DMS79 treated with DMSO at 0.1 percent for 48 hours (cell line): ENCODE measurements around the gene MSLN.
"Not testable (repeated sequence)": the region's sequence is repeated elsewhere in the genome, so short reads cannot be mapped to it uniquely, and the experiment has no call there.

Experiments
- DNase-seq: peaks from one replicate; lab custom pipeline; 2025; lab: John Stamatoyannopoulos, UW

MSLN gene

GRCh38 chr16:735982-736453 is 24.5 kb upstream of the MSLN start:
- DNase-seq, result no peak

DNA sequence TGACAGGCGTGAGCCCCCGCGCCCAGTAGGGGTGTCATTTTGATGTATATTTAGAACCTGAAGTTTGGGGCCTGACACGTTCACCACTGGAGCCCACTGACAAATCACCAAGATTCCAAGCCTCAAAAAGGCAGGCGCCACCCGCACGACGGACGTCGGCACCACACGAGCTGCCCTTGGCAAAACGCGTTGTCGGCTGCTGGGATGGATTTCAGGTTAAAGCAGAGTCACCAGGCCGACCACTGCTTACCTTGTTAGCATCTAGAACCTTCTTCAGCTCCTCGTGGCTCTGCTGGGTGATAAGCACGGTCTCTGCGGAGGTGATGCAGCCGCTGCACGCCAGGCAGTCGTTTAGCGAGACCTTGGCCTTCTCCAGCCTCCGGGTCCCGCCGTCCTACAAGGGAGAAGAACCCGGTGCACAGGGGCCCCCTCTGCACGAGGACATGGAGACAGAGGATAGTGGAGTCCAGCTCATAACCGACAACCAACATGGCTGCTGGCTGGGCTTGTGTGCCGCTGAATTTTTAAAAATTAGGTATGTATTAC is 23.5 kb upstream of the MSLN start:
- no peak for DNase-seq

DNA sequence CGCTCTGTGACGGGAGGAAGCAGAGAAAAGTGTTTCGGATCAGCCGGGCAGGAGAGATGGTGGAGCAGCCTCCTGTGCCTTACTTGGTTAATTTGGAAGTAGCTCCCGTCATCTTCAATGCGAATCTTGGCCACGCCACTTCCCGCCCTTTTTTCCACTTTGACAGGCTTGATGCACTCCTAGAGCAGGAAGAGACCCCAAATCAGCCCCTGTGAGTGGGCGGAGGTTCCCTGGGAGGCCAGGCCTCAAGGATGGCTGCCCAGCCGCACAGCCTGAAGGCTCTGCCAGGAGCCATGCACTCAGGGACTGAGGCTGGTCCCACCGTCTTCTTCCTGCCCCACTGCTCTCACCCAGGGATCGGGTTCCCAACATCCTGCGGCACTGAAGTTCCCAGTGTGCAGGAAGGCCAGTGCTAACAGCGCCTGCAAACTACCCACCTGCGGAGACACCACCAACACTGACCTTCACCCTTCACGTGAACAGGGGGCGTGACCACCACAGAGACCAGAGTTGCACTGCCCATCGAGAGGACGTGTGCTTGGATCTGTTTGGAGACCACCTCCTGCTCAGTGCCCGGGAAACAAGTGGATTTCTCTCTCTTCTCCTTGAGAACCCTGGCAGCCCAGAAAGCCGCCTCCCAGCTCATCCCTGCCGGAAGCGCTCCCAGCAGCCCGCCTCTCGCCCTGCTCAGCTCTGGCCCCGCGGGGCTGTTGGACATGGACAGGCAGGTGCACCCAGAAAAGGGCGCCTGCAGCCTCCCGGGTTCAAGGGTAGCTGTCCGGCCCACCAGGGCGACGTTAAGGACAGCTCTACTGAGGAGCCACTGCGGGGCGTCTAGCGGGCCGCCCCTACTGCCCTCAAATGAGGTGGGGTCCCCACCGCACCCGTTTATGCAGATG is 20.7 kb upstream of the MSLN start:
- no peak for DNase-seq

- DNase-seq, result no peak
Measured at GRCh38 chr16:740459-740763, 20.1 kb upstream of the MSLN start.

- peak; percentile 74 for DNase-seq
Measured at GRCh38 chr16:740764-741505, 19.6 kb upstream of the MSLN start, which contains the start of gene CIAO3. TSS of gene CIAO3 (minus strand) at chr16:740997. CDS start at chr16:740985, 12 bp downstream.

DNA sequence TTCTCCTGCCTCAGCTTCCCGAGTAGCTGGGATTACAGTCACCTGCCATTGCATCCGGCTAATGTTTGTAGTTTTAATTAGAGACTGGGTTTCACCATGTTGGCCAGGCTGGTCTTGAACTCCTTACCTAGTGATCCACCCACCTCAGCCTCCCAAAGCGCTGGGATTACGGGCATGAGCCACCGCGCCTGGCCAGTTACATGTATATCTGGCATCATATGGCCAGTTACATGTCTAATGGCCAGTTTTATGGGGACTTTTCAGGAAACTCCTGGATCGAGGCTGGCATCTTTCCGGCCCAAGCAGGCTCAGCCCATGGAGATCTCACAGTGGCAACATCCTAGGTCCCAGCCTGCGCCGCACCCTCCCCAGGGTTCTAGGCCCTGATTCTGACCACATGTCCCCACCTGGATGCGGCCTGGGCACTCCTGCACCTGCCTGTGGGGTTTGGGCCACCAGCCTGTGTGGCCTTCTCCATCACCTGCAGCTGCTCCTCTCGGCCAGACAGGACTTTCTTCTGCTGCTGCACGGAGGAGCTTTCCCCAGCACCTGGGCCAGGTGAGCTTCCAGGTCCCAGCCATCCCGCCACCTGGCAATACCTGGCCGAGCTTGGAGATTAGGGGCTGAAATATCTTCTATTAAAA is 18.4 kb upstream of the MSLN start:
- DNase-seq, result no peak

DNA sequence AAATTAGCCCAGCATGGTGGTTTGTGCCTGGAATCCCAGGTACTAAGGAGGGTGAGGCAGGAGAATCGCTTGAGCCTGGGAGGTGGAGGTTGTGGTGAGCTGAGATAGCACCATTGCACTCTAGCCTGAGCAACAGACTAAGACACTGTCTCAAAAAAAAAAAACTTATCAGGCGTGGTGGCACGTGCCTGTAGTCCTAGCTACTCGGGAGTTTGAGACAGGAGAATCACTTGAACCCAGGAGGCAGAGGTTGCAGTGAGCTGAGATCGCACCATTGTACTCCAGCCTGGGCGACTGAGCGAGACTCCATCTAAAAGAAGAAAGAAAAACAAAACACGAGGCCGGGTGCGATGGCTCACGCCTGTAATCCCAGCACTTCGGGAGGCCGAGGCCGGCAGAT is 17.6 kb upstream of the MSLN start:
- DNase-seq, result not testable (repeated sequence)

- no peak for DNase-seq
Measured at GRCh38 chr16:743794-744500, 16.6 kb upstream of the MSLN start.

DNA sequence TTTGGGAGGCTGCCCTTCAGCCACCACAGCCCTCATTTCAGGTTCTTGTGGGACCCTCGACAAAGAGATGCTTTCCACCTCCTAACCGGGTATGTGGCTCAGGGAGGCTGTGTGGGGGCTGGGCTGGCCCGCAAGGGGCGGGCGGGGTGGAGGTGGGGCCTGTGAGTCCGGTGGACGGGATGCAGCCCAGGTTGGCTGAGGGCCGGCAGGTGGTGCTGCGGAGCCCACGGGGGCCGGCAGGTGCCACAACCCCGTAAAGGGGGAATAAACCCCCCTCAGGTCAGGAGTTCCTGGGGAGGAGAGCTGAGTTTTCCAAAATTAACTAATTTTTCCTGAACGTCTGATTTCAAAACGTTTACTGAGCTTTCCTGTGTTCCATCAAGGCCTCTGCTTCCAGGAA is 14.8 kb upstream of the MSLN start:
- no peak for DNase-seq

- DNase-seq, result no peak
Measured at GRCh38 chr16:746637-747036, 13.9 kb upstream of the MSLN start.

DNA sequence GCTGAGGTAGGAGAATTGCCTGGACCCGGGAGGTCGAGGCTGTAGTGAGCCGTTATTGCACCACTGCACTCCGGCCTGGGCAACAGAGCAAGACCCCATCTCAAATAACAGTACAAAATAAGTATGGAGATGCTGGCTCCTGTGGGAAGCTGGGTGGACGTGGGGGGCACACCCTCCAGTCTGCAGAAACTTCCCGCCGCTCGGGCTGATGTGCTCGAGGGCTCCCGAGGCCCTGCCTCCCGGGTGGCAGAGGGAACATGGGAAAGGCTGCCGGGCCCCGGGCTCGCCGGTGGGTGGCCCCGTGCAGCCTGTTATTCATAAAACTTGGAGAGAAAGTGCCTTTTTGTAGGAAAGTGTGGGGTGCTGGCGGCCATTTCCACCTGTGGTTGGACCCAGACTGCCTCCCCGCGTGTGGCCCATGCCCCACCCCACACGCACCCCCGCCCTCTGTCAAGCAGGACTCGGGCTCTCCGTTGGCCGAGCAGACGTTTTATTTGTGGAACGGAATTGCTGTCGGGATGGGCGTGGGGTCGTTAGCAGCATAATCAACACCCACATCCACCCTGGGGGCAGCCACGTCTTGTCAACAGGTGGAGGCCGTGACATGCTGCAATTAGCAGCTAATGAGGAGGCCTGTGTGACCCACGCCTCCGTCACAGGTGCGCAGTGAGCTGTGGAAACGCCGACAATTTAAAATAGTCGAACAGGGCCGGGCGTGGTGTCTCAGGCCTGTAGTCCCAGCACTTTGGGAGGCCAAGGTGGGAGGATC is 12.4 kb upstream of the MSLN start:
- no peak for DNase-seq

DNA sequence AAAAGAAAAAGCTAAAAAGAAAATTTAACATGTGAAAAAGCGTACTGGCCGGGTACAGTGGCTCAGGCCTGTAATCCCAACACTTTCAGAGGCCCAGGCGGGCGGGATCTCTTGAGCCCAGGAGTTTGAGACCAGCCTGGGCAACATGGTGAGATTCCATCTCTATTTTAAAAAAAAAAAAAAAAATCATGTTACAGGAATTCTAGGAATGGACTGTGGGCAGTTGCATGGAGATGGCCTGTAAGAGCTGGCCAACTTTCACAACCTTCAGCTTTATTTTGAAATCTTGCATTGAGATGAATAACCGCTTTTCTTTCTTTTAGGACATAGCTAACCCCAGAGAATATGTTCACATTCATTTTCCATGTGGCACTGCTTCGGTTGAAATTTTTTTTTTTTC is 11.5 kb upstream of the MSLN start:
- DNase-seq, result no peak

- DNase-seq, result no peak
Measured at GRCh38 chr16:750485-750884, 10.0 kb upstream of the MSLN start.

- DNase-seq, result no peak
Measured at GRCh38 chr16:751152-752006, 9.2 kb upstream of the MSLN start.

DNA sequence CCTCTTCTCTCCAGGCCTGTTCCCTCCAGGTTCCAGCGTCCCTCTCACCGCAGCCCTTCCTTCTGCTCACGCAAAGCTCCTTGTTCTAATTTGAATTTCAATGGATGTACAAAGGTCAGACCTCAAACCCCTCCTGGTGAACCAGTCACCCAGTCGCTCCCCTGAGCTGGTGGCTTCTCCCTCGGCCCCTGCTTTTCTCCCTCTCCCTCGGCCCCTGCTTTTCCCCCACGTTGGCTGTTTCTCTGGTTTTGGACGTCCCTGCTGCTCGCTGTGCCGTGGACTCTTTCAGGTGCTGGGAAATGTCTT is 8.6 kb upstream of the MSLN start:
- DNase-seq, result no peak

DNA sequence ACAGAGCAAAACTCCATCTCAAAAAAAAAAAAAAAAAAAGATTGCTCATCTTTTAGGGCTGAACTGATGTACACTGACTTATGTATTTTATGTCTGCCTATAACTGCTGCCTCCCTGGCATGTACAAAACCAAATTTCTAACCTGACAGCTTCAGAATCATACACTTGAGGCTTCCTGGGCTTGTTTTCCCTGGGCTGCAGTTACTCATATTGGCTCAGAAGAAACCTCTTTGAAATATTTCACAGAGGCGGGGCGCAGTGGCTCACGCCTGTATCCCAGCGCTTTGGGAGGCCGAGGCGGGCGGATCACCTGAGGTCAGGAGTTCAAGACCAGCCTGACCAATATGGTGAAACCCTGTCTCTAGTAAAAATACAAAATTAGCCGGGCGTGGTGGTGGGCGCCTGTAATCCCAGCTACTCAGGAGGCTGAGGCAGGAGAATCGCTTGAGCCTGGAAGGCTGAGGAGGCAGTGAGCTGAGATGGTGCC is 6.4 kb upstream of the MSLN start:
- not testable (repeated sequence) for DNase-seq

DNA sequence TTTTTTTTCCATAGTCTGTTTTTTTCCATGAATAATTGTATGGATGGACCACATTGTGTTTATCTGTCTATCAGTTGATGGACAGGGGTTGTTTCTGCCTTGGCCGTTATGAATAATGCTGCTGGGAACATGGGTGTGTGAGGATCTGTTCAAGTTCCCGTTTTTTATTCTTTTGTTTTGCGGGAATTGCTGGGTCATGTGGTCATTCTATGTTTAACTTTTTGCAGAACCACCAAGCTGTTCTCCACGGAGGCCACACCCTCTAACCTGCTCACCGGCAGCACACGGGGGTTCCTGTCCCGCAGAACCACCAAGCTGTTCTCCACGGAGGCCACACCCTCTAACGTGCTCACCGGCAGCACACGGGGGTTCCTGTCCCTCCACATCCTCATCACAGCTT is 5.9 kb upstream of the MSLN start:
- DNase-seq, result no peak

DNA sequence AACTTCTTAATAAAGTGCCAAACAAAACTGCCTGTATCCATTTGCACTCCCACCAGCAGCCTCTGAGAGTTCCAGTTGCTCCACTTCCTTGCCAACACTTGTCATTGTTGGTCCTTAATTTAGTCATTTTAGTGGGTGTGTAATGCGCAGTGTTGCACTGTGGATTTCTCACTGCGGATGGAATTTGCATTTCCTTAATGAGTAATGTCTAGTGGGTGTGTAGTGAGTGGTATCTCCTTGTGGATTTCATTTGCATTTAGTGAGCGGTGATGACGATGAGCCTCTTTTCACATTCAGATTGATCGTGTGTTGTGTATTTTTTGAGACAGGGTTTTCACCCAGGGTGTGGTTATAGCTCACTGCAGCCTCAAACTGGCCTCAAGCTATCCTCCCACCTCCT is 4.1 kb upstream of the MSLN start:
- no peak for DNase-seq

DNA sequence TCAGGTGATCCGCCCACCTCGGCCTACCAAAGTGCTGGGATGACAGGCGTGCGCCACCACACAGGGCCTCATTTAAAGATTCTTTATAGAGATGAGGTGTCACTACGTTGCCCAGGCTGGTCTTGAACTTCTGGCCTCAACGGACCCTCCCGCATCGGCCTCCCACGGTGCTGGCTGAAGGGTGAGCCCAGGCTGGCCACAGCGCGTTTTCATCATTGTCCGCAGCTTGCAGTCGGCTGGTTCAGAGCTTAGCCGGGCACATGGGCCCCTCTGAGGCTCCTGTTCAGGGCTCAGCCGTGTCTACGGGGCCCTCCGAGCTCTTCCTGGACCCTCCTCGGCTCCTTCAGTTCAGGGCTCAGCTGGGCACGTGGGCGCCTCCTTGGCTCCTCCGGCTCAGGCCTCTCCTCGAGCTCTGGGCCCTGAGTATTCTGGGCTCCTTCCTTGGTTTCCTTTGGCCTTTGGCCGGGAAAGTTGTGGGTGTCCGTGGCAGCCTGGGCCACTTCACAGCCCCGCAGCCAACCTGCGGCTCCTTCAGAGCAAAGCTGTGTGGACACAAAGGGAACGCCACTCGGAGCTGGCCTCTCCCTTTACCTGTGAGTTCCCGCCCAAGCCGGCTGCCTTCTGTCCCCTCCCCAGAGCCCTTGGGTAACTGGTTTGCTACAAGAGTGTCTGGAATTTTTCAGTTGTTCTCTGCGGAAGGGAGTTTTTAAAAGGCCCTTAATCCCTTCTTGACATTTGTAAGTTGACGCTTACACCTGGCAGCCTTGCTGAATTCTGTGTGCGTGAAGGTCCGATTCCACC is 1.2 kb upstream of the MSLN start:
- DNase-seq, result peak; percentile 17
